SJSA1 (cell line): ENCODE measurements around the gene GPX5. TPM values are rescaled to one million over a fixed set of nuclear protein-coding genes. Genes with fewer than 3 reads are reported as not detected.

Experiments
- DNase-seq, 2 experiments: peaks; one replicate each; pipeline ENCODE4 v3.0.0-alpha.2; 2015 to 2020; ENCODE audit warnings: low spot score in 2 of 2, low read depth in 1 of 2
- H3K27ac ChIP-seq: fragments of 250-450 bp; sonication (Bioruptor Pico); 2 replicates; pipeline ENCODE4 v1.5.1; 2020; ENCODE audit warnings: mild to moderate bottlenecking, moderate library complexity
- H3K27me3 ChIP-seq: fragments of 250-450 bp; sonication (Bioruptor Pico); replicated peaks from 2 replicates; pipeline ENCODE4 v1.5.1; 2020; ENCODE audit warnings: mild to moderate bottlenecking, moderate library complexity
- H3K36me3 ChIP-seq: fragments of 250-450 bp; sonication (Bioruptor Pico); 2 replicates; pipeline ENCODE4 v1.5.1; 2020; ENCODE audit warnings: mild to moderate bottlenecking
- H3K4me1 ChIP-seq: fragments of 250-450 bp; sonication (Bioruptor Pico); replicated peaks from 2 replicates; pipeline ENCODE4 v1.6.1; 2021; ENCODE audit warnings: mild to moderate bottlenecking
- H3K4me3 ChIP-seq: fragments of 250-450 bp; sonication (Bioruptor Pico); 2 replicates; pipeline ENCODE4 v1.5.1; 2020; ENCODE audit warnings: mild to moderate bottlenecking
- H3K9me3 ChIP-seq: fragments of 250-450 bp; sonication (Bioruptor Pico); replicated peaks from 2 replicates; pipeline ENCODE4 v1.5.1; 2020; ENCODE audit warnings: mild to moderate bottlenecking
- total RNA-seq: library from RNA; depleted of rRNA; stranded (reverse); fragments of >200 nt; shearing (Covaris generic); gene quantifications from 2 replicates; pipeline ENCODE4 v1.2.3, GENCODE V29; 2014

Gene GPX5
- total RNA-seq, 1 experiment from 2014 or later = not detected

GRCh38 chr6:28553986-28554881 lies 28.6 kb downstream of the GPX5 start:
- DNase-seq = no peak
- Histone ChIP-seq H3K4me1 (no peaks in the 10 kb centered on the region), H3K27me3 (no peaks in the 10 kb centered on the region), H3K36me3 (no peaks in the 10 kb centered on the region), H3K4me3 (no peak overlapping the region), H3K9me3 (no peaks in the 10 kb centered on the region), H3K27ac (no peak overlapping the region)

- Histone ChIP-seq H3K4me1 (no peaks in the 10 kb centered on the region), H3K4me3 (no peak overlapping the region), H3K9me3 (no peaks in the 10 kb centered on the region), H3K36me3 (no peaks in the 10 kb centered on the region), H3K27ac (no peak overlapping the region), H3K27me3 (no peaks in the 10 kb centered on the region)
- no peak for DNase-seq
Observed at GRCh38 chr6:28555136-28555535, 29.5 kb downstream of the GPX5 start.

- Histone ChIP-seq H3K4me1 (no peaks in the 10 kb centered on the region), H3K27me3 (no peaks in the 10 kb centered on the region)
Observed at GRCh38 chr6:28558629-28559028, 32.9 kb downstream of the GPX5 start.

GRCh38 chr6:28563430-28564095 lies 37.9 kb downstream of the GPX5 start:
- Histone ChIP-seq H3K9me3 (no peaks in the 10 kb centered on the region), H3K4me1 (no peaks in the 10 kb centered on the region), H3K36me3 (no peaks in the 10 kb centered on the region), H3K4me3 (no peak overlapping the region), H3K27me3 (no peaks in the 10 kb centered on the region), H3K27ac (no peak overlapping the region)
- DNase-seq = no peak

More at GRCh38 chr6:28558629-28559028, 32.9 kb downstream of the GPX5 start:
- no peak overlapping the region for H3K4me3 ChIP-seq
- no peak overlapping the region for H3K27ac ChIP-seq
- H3K36me3 ChIP-seq = no peaks in the 10 kb centered on the region
- DNase-seq = no peak
- no peaks in the 10 kb centered on the region for H3K9me3 ChIP-seq

GRCh38 chr6:28565823-28566526 lies 40.3 kb downstream of the GPX5 start:
- no peak for DNase-seq
- Histone ChIP-seq H3K4me3 (no peak overlapping the region), H3K9me3 (no peaks in the 10 kb centered on the region), H3K4me1 (no peaks in the 10 kb centered on the region), H3K36me3 (no peaks in the 10 kb centered on the region), H3K27ac (no peak overlapping the region), H3K27me3 (no peaks in the 10 kb centered on the region)

GRCh38 chr6:28566527-28567252 lies 41.0 kb downstream of the GPX5 start:
- Histone ChIP-seq H3K9me3 (no peaks in the 10 kb centered on the region), H3K27ac (no peak overlapping the region), H3K27me3 (no peaks in the 10 kb centered on the region), H3K36me3 (no peaks in the 10 kb centered on the region), H3K4me1 (no peaks in the 10 kb centered on the region), H3K4me3 (no peak overlapping the region)
- DNase-seq = no peak

- Histone ChIP-seq H3K9me3 (no peaks in the 10 kb centered on the region), H3K27ac (no peak overlapping the region), H3K4me1 (no peaks in the 10 kb centered on the region), H3K36me3 (no peaks in the 10 kb centered on the region), H3K27me3 (no peaks in the 10 kb centered on the region; the same call in 1 of the 2 replicates), H3K4me3 (no peak overlapping the region)
- DNase-seq = no peak
Observed at GRCh38 chr6:28567506-28567905, 41.8 kb downstream of the GPX5 start.

- Histone ChIP-seq H3K27ac (no peak overlapping the region), H3K4me3 (no peak overlapping the region), H3K4me1 (no peaks in the 10 kb centered on the region), H3K27me3 (no peaks in the 10 kb centered on the region; the same call in 1 of the 2 replicates), H3K9me3 (no peaks in the 10 kb centered on the region), H3K36me3 (no peaks in the 10 kb centered on the region)
- no peak for DNase-seq
Observed at GRCh38 chr6:28568515-28569108, 42.9 kb downstream of the GPX5 start.

- Histone ChIP-seq H3K27me3 (no peaks in the 10 kb centered on the region; the same call in 1 of the 2 replicates), H3K9me3 (no peaks in the 10 kb centered on the region), H3K27ac (no peak overlapping the region), H3K4me3 (no peak overlapping the region), H3K36me3 (no peaks in the 10 kb centered on the region), H3K4me1 (no peaks in the 10 kb centered on the region)
- DNase-seq = no peak
Observed at GRCh38 chr6:28569748-28570147, 44.1 kb downstream of the GPX5 start.

- H3K9me3 ChIP-seq = no peaks in the 10 kb centered on the region
- no peak overlapping the region for H3K27ac ChIP-seq
- no peaks in the 10 kb centered on the region for H3K4me1 ChIP-seq
- DNase-seq = no peak
- no peaks in the 10 kb centered on the region for H3K27me3 ChIP-seq
- no peaks in the 10 kb centered on the region for H3K36me3 ChIP-seq
- H3K4me3 ChIP-seq = no peak overlapping the region
Observed at GRCh38 chr6:28580475-28580874, 54.8 kb downstream of the GPX5 start.

GRCh38 chr6:28583463-28583862 lies 57.8 kb downstream of the GPX5 start:
- no peak for DNase-seq
- no peaks in the 10 kb centered on the region for H3K27me3 ChIP-seq
- H3K27ac ChIP-seq = no peak overlapping the region
- H3K4me1 ChIP-seq = peaks cover 8% of the 10 kb centered on the region
- no peaks in the 10 kb centered on the region for H3K9me3 ChIP-seq
- no peaks in the 10 kb centered on the region for H3K36me3 ChIP-seq
- no peak overlapping the region for H3K4me3 ChIP-seq
